Neuron (in vitro differentiated cells): ENCODE measurements around the gene EVC.

ENCODE experiments used
- H2AFZ ChIP-seq: one replicate; pipeline ENCODE4 v1.6.1; 2013; ENCODE audit warnings: low read depth, mild to moderate bottlenecking, inconsistent platforms, low read length, moderate library complexity
- H3K27me3 ChIP-seq: one replicate; pipeline ENCODE4 v1.6.1; 2013; ENCODE audit warnings: low read length; ENCODE audit not compliant: insufficient read depth
- H3K36me3 ChIP-seq: one replicate; pipeline ENCODE4 v1.6.1; 2013; ENCODE audit warnings: low read length; ENCODE audit not compliant: insufficient read depth
- H3K4me1 ChIP-seq: one replicate; pipeline ENCODE4 v1.6.1; 2013; ENCODE audit warnings: low read length; ENCODE audit not compliant: insufficient read depth
- H3K4me3 ChIP-seq: 2 replicates; pipeline ENCODE4 v1.5.1; 2013; ENCODE audit warnings: mild to moderate bottlenecking, low read length, moderate library complexity
- H3K9me3 ChIP-seq: one replicate; pipeline ENCODE4 v1.6.1; 2013; ENCODE audit warnings: low read length

The EVC gene

DNA sequence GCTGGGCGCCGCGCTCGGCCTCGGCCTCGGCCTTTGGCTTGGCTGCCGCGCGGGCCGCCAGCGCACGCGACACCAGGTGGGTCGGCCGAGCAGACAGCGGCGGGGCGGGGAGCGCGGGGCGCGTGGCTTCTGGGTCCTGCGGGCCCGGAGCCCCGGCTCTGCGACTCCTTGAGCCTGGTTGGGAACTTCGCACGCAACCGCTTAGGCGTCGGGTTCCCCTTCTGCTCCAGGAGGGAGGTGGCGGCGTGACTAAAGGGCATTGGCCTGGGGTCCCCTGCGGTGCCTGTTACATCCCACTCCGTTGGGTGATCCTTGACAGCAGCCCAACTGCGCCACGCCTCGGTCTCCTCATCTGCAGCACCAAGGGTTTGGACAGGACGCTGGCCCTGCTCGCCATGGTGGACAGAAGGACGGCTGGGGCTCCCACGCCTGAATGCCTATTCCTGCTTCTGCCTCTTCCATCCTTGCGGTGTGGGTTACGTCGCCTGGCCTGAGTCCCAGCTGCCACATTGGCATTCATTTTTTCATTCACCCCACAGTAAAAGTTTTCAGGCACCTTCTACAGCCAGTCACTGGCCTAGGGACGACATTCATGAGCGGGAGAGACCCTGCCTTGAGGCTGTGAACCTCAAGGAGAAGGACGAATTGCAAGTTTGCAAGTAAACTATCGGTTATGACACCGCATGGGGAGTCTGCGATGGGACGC is 631 bp downstream of the EVC start:
- Histone ChIP-seq H3K4me3 (peak overlapping the region; percentile 49), H3K9me3 (peaks cover 4% of the 10 kb centered on the region), H3K36me3 (no peaks in the 10 kb centered on the region), H3K4me1 (peaks cover 7% of the 10 kb centered on the region), H3K27me3 (peaks cover 28% of the 10 kb centered on the region), H2AFZ (no peak overlapping the region)

DNA sequence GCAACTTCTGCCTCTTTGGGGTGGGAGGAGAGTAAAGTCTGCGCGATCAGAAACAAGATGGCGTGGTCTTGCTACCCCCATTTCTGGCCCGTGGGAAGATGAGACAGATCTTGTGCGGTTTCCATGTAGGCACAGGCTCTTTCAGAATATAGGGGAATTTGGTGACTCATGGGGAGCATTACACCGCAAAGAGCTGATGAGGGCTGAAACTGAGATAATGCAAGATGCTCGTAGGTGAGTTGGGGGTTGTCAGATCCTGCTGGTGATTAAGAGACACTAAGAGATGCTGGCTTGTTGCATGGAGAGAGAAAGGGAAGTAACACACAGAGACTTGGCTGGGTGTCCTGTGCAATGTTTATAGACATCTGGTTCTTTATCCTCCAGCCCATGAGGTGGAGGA is 1.5 kb downstream of the EVC start:
- Histone ChIP-seq H3K36me3 (no peaks in the 10 kb centered on the region), H2AFZ (no peak overlapping the region), H3K27me3 (peaks cover 19% of the 10 kb centered on the region), H3K9me3 (peaks cover 4% of the 10 kb centered on the region), H3K4me1 (peaks cover 7% of the 10 kb centered on the region), H3K4me3 (no peak overlapping the region)

DNA sequence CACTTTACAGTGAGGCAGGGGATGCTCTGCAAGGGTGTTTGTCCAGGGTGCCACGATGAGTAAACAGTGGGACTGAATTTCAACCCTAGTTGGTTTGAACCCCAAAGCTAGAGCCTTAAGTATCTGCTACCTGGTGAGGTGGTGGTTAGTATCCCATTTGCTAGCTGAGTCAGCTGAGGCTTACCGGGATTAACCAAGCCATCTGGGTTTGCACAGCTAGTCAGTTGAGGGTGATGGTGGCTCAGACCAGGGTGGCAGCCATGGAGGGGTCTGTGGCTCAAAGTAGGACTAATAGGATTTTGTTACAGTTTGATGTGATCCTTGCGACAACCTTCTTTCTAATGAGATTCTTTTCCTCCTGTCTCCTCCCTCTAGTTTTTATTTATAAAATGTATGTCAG is 1.9 kb downstream of the EVC start:
- H3K4me1 ChIP-seq, result peaks cover 7% of the 10 kb centered on the region
- no peak overlapping the region for H3K4me3 ChIP-seq
- peaks cover 4% of the 10 kb centered on the region for H3K9me3 ChIP-seq

DNA sequence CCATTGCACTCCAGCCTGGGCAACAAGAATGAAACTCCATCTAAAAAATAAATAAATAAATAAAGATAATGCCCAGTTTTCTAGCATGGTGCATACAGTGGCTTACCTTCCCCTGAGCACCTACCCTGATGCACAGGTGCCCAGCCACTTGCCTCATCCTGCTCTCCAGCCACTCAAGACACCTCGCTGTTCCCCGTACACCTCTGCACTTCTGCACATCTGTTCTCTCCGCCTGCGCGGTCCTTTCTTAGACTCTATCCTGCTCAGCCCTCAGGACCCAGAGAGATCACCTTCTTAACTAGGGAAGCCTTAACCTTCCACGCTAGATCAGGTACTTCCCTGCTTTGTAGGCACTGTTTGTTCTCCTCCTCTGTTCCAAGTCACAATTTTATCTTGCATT is 2.9 kb downstream of the EVC start:
- peaks cover 7% of the 10 kb centered on the region for H3K4me1 ChIP-seq
- H2AFZ ChIP-seq, result no peak overlapping the region
- H3K4me3 ChIP-seq, result no peak overlapping the region
- peaks cover 4% of the 10 kb centered on the region for H3K9me3 ChIP-seq
- H3K36me3 ChIP-seq, result no peaks in the 10 kb centered on the region
- peaks cover 11% of the 10 kb centered on the region for H3K27me3 ChIP-seq

More for the DNA sequence above, 1.9 kb downstream of the EVC start:
- Histone ChIP-seq H2AFZ (no peak overlapping the region), H3K36me3 (no peaks in the 10 kb centered on the region), H3K27me3 (peaks cover 16% of the 10 kb centered on the region)

DNA sequence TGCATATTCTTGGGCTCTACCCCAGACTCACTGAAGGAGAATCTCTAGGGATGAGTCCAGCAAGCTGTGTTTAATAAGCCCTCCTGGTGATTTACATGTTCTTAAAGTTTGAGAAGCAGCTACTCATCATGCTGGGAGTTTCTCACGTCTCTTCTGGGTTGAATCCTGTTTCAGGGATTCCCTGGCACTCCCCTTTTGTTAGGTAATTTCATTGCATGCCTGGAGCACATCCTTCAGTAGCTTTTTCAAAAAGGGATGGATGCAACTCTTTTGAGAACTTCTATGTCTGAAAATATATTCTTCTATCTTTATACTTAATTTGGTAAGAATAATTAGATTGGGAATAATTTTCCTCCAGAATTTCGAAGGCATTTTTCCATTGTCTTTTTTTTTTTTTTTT is 4.4 kb downstream of the EVC start:
- peaks cover 4% of the 10 kb centered on the region for H3K9me3 ChIP-seq
- no peak overlapping the region for H3K4me3 ChIP-seq
- H3K4me1 ChIP-seq, result peaks cover 7% of the 10 kb centered on the region
- H2AFZ ChIP-seq, result no peak overlapping the region
- H3K27me3 ChIP-seq, result peaks cover under 1% of the 10 kb centered on the region
- H3K36me3 ChIP-seq, result no peaks in the 10 kb centered on the region

DNA sequence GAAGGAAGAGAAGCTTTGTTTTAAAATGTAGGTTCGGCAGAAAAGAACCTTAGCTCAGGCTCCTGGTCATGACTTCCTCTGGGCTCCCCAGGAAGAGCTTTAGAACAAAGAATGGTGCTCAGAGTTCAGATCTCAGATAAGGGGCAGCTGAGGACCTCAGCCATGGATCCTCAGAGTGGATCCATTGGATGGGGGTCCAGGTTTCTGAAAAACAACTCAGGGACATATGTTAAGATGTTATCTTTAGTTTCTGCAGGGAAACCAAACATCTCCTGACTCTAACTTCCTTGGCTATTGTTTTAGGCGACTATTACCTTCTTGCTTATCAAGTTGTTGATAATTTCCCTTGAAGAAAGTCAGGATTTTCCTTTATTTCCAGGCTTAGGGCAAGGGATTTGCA is 5.4 kb downstream of the EVC start:
- H3K4me1 ChIP-seq, result peaks cover 7% of the 10 kb centered on the region
- no peaks in the 10 kb centered on the region for H3K27me3 ChIP-seq
- no peaks in the 10 kb centered on the region for H3K36me3 ChIP-seq
- H2AFZ ChIP-seq, result no peak overlapping the region
- H3K9me3 ChIP-seq, result peaks cover 4% of the 10 kb centered on the region
- no peak overlapping the region for H3K4me3 ChIP-seq

DNA sequence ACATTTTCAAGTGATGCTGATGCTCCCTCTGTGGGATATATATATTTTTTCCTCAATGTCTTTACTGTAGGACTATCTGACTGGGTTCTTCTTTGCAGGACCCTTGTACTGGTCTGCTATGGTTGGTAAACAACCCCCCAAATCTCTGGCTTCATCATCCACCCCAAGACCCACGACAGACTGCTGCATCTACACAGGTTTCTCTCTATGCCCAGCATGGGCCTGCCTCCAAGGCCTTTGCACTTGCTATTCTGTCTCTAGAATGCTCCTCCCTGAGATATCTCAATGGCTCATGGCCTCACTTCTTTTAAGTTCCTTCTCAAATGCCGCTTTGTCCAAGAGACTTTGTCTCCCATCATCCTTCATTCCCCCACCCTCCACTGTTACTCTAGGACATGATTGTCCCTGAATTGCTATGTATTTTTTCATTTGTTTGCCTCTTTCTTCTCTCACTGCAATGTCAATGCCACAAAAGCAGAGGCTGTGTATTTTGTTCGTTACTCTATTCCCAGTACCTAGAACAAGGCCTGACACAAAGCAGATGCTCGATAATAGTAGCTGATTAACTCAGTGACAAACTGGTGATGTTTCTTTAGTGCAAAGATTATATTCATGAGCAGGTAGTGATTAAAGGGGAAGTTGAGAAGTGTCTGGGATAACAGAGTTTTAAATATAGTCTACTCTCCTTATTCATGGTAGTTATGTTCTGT is 6.6 kb downstream of the EVC start:
- H3K4me3 ChIP-seq, result no peak overlapping the region
- H3K36me3 ChIP-seq, result no peaks in the 10 kb centered on the region
- no peaks in the 10 kb centered on the region for H3K4me1 ChIP-seq
- peaks cover 4% of the 10 kb centered on the region for H3K9me3 ChIP-seq
- no peak overlapping the region for H2AFZ ChIP-seq
- H3K27me3 ChIP-seq, result no peaks in the 10 kb centered on the region

DNA sequence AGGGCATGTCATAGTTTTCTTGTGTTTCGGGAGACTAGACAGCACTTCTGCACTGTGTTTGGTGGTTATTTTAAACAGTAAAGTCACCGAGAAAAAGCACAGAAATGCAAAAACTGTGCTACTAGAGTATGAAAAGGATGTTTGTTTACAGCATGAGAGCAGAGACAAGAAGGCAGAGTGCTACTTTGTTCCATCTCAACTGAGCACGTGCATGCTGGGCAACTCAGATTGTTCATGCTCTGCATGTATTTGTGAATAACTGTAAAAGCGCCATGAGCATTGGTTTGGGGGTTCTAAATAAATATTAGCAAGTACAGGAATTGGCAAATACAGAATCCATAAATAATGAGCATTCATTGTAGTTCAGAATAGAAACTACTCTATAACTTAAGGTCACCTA is 7.4 kb downstream of the EVC start:
- H3K36me3 ChIP-seq, result no peaks in the 10 kb centered on the region
- no peak overlapping the region for H2AFZ ChIP-seq
- no peaks in the 10 kb centered on the region for H3K27me3 ChIP-seq
- H3K4me1 ChIP-seq, result no peaks in the 10 kb centered on the region
- H3K4me3 ChIP-seq, result no peak overlapping the region
- peaks cover 4% of the 10 kb centered on the region for H3K9me3 ChIP-seq

DNA sequence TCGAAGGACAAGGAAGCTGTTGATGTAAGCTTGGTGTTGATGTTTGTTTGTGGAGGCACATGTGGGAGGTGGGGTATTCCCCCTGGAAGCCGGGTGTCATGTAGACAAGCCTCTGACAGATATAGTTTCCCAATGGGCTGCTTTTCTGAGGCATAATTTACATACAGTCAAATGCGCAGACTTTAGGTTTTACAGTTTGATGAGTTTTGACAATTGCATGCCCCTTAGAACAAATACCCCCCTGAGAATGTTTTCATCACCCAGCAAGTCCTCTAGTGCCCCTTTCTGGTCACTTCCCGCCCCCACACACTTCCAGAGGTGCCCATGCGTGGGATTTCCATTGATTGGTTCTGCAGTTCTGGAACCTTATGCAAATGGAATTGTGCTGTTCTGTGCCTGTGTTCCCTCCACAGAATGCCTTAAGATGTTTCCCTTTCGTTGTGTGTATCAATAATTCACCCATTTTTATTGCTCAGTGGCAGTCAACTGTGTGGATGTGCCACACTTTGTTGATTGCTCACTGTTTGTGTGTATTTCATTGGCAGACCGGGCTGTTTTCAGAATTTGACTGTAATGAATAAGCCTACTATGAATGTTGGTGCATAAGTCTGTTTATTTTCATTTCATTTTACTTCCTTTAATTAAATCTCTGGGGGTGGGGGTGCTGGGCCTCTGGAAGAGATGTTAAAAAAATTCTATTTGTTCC is 8.5 kb downstream of the EVC start:
- H3K36me3 ChIP-seq, result no peaks in the 10 kb centered on the region
- no peak overlapping the region for H3K4me3 ChIP-seq
- no peaks in the 10 kb centered on the region for H3K27me3 ChIP-seq
- no peaks in the 10 kb centered on the region for H3K4me1 ChIP-seq
- peaks cover 4% of the 10 kb centered on the region for H3K9me3 ChIP-seq
- H2AFZ ChIP-seq, result no peak overlapping the region

DNA sequence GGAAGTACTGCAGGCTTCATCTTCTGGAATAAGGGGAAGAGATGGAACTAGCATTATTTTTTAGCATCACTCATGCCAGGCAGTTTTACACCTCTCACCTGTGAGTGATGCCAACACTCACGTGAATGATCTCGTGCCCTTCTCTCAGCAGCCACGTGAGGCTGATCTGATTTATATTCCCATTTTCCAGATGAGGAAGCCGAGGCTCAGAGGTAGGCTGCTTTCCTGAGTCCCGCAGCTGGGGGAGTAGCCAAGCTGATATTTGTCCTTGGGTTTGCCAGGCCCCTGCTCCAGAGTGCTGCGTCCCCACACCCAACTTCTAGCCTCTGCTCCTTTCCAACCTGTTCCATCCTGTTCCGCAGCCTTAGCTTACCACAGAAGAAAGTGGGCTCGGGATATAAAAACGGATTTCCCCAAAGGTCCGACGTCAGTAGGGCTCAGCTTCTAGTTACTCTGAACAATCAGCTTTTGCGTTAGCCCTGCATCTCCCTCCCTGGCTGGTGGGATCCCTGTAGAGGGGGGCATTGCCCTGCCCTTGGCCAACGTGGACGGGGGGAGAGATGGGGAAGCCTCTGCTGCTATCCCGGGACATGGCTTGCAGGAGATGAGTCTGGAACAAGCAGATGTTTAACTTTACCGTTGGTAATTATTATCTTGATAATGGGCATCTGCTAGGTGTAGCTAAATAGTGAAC is 9.3 kb downstream of the EVC start:
- Histone ChIP-seq H3K9me3 (peaks cover under 1% of the 10 kb centered on the region), H2AFZ (no peak overlapping the region), H3K36me3 (no peaks in the 10 kb centered on the region), H3K4me3 (no peak overlapping the region), H3K27me3 (no peaks in the 10 kb centered on the region), H3K4me1 (no peaks in the 10 kb centered on the region)

DNA sequence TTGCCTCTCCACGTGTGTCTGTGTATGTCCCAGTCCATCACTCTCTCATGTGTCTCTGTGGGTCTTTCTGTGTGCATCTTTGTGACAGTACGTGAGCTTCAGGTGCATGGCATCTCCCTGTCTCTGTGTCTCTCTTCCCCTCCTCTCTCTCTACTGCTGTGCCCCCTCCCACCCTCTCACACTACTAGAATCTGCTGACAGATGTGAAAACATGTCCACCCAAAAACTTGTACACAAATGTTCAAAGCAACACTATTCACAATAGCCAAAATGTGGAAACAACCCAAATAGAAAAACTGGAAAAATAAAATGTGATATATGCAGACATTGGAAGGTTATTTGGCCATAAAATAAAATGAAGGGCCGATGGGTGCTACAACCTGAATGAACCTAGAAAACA is 10.0 kb downstream of the EVC start:
- Histone ChIP-seq H2AFZ (no peak overlapping the region), H3K27me3 (no peaks in the 10 kb centered on the region), H3K36me3 (no peaks in the 10 kb centered on the region), H3K4me1 (no peaks in the 10 kb centered on the region), H3K9me3 (peaks cover 2% of the 10 kb centered on the region), H3K4me3 (no peak overlapping the region)

DNA sequence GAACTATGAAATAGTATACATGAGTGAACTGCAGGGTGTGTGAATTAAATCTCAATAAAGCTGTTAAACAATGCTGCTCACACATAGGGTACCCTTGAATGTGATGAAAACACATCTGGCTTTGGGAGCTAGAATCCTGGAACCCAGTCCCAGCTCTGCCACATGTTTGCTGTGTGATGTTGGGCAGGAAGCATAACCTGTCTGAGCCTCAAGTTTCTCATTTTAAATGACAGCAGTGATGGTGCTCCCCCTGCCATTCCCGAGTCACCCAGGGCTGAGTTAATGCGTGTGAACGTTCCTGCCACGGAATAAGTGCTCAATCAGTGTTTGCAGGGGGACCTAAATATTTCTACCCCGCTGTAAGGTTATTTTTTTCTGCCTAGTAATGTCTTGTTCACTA is 10.9 kb downstream of the EVC start:
- H3K36me3 ChIP-seq, result no peaks in the 10 kb centered on the region
- peaks cover 2% of the 10 kb centered on the region for H3K9me3 ChIP-seq
- H3K4me3 ChIP-seq, result no peak overlapping the region
- H3K27me3 ChIP-seq, result no peaks in the 10 kb centered on the region
- no peaks in the 10 kb centered on the region for H3K4me1 ChIP-seq
- H2AFZ ChIP-seq, result no peak overlapping the region

DNA sequence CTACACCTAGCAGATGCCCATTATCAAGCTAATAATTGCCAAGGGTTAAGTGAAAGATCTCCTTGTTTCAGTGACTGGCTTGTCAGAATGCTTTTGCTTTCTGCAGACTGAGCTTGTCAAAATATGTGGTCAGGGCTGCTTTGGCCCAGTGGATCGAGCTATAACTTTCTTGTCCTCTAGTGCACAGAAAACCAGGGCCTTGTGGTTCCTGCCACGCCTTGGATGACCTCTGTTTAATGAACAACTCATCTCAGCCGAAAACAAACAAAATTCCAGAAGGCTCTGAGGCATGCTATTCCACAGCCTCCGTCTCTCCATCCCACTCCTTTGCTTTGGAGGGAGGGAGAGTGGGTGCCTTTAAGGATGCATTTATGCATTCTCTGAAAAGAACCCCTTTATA is 11.3 kb downstream of the EVC start:
- H3K4me1 ChIP-seq, result no peaks in the 10 kb centered on the region
- no peaks in the 10 kb centered on the region for H3K27me3 ChIP-seq
- H2AFZ ChIP-seq, result no peak overlapping the region
- no peaks in the 10 kb centered on the region for H3K36me3 ChIP-seq
- H3K9me3 ChIP-seq, result peaks cover 2% of the 10 kb centered on the region
- no peak overlapping the region for H3K4me3 ChIP-seq
